ENCODE measurements around the gene HNF1B.

The HNF1B gene

DNA sequence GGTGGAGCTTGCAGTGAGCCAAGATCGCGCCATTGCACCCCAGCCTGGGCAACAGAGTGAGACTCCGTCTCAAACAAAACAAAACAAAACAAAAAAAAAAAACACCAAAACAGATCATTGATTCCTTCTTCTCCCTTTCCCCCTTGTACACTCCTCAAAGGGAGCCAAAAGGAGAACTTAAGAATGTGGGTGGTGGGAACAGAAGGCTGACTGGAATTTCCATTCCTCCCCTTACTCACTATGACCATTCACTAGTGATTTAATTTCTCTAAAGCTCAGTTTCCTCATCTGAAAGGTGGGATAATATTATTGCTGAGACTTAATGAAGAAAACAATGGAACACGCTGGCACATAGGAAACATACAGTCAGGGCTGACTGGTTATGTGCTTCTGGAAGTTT, 17.1 kb upstream of the HNF1B start:
- DNase-seq (ENCODE audit: low read depth in 4 of 4, low spot score in 1 of 4) = no peak

DNA sequence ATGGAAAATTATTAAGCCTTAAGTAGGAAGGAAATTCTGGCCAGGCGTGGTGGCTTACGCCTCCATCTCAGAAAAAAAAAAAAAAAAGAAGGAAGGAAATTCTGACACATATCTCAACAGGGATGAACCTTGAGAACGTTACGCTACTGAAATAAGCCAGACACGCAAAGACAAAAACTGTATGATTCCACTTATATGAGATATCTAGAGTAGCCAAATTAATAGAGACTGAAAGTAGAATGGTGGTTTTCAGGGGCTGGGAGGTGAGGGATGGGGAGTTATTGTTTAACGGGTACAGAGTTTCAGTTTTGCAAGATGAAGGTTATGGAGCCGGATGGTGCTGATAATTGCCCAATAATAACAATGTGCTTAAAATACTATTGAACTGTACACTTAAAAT, 16.2 kb upstream of the HNF1B start:
- no peak for DNase-seq (ENCODE audit: low read depth in 4 of 4, low spot score in 1 of 4)

DNA sequence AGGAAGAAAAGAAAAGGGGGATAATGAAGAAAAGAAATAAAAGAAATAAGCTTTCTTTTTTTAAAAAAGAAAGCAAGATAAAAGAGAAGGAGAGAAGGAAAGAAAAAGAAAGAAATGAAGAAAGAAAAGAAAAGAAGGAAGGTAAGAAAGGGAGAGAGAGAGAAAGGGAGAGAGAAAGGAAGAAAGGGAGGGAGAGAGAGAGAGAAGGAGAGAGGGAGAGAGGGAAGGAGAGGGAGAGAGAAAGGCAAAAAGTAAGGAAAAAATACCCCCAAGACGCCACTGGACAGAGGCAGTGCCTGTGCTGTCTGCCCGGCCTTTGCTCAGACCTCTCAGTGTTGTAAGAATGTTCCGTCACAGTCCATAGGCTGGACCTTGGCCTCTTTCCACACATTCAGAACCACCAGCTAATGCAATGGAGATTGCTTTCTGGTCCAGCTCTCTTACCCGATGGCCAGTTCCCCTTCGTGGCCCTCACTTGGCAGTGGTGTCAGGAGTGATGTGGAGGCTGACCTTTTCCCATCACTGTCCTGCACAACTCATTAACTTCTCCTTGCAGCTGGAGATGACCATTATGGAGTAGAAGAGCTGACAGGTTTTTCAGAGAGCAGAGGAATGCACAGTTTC, 14.3 kb upstream of the HNF1B start:
- DNase-seq (ENCODE audit: low read depth in 4 of 4, low spot score in 1 of 4) = no peak

DNA sequence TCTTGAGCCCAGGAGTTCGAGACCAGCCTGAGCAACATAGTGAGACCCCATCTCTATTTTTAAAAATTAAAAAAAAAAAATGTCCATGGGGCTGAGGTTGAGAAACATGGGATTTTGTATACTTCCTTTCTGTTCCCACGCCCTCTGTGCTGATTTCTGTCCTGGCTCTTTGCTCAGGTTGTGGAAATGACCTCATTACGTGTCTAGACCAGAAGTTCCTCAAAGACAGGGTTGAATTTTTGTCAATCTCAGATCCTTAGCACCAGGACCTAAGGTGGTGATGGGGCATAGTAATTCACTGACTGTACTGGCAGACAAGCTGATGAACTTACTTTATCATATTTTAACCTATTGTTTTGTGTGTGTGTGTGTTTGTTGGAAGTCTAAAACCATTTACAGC, 11.2 kb upstream of the HNF1B start:
- DNase-seq (ENCODE audit: low read depth in 4 of 4, low spot score in 1 of 4) = no peak

DNA sequence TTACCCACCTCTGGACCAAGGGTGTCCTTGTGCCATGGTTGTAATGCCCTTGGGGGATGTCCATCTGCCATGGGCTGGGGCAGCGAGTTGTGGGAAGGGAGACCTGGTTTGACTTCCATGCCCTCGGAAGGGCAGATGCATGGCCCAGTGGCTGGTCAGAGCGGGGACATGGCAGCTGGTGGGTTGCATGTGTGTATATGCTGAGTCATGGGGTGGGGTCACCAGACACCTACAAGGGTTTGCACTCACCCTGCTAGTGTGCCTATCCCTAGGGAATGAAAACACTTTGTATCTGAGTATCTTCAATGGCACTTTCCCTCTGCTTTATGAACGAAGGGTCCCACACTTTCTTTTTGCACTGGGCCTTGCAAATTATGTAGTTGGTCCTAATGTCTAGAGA, 10.6 kb upstream of the HNF1B start:
- DNase-seq (ENCODE audit: low read depth in 4 of 4, low spot score in 1 of 4) = no peak

DNA sequence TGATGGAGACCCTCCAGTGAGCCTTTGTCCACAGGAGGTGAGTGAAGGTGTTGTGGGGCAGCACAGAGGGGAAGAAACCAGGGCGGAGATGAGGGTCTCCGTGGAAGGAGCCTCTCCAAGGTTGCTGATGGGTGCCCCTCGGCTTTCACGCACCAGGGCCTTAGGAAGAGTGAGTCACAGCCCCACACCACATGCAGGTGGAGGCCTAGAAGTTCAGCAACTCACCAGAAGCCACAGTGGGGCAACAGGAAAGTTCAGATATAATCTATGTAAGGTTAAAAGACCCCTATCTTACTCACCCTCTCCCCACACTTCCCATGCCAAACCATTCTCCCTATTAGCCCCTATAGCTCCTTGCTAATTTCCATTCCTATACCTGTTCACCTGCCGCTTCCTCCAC, 9.5 kb upstream of the HNF1B start:
- DNase-seq (ENCODE audit: low read depth in 4 of 4, low spot score in 1 of 4) = no peak

DNA sequence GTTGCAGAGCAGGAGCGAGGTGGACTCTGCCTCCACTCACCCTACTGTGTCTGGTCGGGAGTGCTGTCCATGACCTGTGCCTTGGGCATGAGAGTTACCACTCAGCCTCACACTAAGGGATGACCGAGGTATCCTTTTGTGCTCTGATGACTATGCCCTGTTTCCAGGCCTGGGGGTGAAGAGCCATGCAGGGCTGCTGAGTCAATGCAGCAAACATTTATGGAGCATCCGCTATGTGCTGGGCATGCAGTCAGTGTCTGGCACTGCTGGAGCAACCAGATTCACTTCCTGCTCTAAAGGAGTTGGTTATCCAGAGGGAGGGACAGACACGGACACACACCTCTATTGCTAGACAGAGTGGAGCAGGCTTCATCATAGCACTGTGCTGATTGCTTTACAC, 7.6 kb upstream of the HNF1B start:
- no peak for DNase-seq (ENCODE audit: low read depth in 4 of 4, low spot score in 1 of 4)

DNA sequence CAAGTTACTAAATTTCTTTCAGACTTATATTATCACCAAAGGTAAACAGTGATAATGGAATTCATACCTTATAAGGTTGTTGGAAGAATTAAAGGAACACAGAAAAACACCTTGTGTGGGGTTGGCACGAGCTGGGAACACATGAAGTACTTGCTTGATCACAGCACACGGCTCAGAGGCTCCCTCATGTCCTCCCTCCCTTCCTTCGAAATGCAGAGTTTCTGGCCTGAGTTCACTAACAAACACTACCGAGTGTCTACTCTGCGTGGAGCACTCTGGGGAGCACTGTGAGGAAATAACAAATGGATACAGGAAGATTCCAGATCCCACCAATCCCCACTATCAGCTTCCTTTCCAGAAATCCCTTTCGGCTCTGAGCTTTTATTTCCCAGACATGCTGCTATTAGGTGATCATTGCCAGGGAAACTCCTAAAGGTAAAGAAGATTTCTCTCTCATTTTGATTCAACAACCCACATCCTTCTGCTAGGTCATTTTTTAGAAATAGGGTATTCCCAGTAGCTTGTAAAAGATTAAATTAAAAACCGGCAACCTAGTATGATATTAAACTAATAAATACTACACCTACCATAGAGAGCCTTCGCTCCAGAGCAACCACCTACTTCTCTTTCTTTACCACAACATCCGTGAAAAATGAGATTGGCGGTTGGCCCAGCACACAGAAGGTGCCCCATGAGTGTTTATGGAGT, 6.1 kb upstream of the HNF1B start:
- DNase-seq (ENCODE audit: low read depth in 4 of 4, low spot score in 1 of 4) = no peak

DNA sequence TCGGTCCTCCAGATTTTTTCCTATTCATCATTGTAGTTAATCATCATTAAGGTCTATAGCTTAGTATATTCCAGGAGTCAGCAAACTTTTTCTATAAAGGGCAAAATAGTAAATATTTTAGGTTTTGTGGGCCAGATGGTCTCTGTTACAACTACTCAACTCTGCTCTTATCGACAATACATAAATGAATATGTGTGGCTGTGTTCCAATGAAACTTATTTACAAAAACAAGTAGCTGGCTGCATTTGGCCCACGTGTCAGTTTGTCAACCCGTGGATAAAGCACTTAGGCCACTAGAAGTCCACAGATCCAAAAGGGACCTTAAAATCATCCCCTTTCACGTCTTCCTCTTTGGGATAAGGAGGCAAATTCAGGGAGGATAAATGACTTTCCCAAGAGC, 5.4 kb upstream of the HNF1B start:
- no peak for DNase-seq (ENCODE audit: low read depth in 4 of 4, low spot score in 1 of 4)

DNA sequence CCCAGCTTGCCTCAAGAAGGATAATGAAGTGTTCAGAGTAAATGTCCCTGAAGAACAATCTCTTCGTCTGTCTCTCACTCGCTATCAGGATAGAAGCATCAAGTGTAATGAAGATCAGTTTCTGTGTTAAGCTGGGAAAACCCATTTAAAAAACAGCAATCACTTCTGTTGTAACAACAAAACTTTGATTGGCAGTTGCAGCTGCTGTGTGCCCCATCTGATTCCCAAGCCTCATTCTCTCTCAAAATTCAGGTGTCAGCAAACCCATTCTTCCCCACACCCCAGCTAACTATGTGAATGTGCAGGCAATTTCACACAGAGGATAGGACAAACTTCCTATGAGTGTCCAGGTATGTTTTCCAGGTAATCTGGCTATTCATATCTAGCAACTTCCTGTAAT, 2.4 kb upstream of the HNF1B start:
- no peak for DNase-seq (ENCODE audit: low read depth in 4 of 4, low spot score in 1 of 4)

DNA sequence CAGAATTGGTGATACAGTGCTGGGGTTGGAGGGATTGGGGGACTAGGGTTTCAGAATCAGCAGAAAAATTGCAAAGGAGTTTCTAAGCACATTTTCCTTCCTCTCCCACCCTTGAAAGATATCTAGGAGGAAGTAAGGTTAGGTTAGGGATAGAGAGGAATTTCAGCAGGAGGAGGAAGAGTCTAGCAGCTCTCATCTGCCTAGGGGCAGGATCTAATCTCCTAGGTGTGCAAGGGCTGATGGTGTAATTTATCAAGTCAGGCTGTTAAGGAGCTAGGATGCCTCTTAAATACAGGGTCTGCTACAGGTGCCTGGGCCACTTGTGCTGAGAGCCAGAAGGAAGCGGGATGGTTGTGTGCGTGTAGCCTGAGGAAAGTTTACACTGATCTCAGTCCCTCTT, 1.8 kb upstream of the HNF1B start:
- no peak for DNase-seq (ENCODE audit: low read depth in 4 of 4, low spot score in 1 of 4)

DNA sequence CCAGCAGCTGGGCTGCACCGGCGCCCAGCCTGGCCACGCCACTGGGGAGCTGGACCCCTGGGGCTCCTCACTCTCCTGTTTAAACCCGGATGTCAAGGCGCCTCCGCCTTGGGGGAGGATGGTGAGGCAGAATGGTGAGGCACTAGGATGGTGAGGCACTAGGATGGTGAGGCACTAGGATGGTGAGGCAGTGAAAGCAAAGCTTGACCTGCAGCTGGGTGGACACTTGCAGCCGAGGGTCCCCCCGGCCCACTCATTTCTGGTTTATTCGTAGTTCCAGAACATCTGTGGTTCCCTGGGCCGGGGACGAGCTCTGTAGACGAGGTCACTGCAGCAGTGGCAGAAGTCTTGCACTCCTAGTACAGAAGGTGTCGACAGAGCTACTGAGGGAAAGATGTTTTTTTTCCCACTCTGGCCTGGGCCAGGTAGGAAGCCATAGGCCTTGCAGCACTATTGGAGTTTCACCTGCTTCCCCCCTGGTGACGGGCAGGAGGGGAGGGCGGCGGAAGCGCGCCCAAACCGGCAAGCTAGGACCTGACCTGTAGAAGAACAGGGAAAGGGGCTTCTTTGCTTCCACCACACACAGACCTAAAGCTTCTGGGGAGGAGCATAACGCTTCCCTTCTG, 1.1 kb upstream of the HNF1B start:
- DNase-seq (ENCODE audit: low read depth in 4 of 4, low spot score in 1 of 4) = no peak

DNA sequence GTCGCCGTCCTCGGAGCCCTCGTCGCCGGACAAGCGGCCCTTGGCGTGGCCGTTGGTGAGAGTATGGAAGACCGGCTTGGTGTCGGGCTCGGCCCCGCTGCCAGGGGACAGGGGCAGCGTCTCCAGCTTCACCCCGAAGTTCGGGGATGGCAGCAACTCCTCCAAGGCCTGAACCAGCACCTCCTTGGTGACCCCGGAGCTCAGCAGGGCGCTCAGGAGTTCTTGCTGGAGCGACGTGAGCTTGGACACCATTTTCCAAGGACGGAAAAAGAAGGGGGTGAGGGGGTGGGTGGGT, 279 bp downstream of the HNF1B start:
- DNase-seq (ENCODE audit: low read depth in 4 of 4, low spot score in 1 of 4) = no peak

DNA sequence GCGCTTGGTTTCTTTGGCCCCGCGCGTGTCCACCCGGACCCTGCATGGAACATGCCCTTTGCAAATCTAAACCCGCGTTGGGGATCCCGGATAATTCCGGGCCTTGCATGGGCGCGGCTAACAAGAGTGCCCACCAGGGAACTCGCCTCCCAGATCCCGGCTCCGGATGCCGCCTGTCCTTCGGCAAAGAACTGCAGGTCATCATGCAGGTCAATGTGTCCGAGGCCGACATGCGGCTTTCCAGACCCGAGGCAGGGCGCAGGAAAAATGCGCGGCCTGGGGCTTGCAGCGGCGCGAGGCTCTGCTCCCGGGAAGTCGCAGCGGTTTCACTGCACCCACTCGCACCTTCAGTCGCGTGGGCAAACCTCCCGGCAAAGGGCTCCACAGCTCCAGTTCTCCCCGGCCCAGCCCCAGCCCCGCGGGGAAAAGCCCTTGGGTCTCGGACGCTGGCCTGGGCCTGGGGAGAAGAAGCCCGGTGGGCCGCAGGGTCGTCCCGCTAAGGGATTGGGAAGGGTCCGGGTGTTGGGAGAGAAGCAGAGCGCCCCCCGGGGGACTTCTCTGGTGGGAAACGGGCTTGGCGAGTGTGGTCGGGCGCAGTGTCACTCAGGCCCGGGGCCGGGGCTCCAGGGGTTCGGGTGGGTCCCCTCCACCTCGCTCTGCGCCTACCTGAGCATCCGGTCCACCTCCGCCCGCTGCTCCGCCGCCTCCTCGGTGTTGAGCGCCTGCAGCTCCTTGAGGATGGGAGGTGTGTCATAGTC, 805 bp downstream of the HNF1B start:
- DNase-seq (ENCODE audit: low read depth in 4 of 4, low spot score in 1 of 4) = no peak

DNA sequence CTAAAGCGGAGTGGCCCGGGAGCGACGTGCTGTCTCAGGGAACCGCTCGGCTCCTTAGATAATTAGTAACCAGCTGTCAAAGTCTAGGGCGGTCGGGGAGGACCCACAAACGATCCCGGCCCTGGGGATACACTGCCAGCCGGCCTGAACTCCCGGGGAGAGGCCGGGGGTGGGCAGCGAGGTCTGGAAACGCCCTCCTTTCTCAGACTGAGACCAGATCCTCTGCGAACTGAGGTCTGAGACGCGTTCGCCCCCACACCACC, 1.3 kb downstream of the HNF1B start:
- no peak for DNase-seq (ENCODE audit: low read depth in 4 of 4, low spot score in 1 of 4)

DNA sequence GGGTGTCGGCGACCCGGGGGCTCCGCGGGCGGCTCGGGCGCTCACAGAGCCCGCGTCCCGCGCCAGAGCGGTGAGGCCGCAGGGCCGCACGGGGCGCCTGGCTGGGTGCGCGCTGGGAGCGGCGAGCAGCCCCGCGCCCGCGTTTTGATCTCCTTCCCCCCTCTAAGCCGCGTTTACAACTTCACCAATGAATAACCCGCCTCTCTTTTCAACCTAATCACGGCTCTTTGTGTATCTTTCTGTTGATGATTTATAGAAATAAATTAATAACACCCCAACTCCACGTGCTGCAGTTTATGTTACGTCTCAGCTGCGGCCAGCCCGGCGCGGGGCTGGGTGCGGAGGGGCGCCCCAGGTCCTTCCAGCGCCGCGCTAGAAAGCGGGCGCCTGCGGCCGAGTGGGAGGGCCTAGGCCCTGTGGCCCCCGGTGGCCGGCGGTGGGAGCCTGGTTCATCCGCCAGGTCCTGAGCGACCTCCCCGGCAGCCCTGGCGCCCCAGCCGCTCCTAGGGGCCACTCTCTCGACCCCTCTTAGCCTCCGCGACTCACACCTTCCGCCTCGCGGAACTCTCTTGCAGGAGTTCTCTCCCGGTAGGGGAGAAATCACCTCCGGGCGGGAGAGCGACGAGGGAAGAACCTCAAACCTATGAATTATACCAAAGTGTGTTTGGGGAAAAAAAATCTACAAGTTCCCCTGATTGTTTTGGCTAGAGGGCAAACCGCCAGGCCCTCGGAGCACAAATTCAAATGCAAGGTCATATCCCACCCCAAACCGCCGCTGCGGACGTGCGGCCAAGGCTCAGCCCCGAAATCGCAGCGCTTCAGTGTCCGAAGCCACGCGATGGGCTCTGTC, 1.9 kb downstream of the HNF1B start:
- no peak for DNase-seq (ENCODE audit: low read depth in 4 of 4, low spot score in 1 of 4)

DNA sequence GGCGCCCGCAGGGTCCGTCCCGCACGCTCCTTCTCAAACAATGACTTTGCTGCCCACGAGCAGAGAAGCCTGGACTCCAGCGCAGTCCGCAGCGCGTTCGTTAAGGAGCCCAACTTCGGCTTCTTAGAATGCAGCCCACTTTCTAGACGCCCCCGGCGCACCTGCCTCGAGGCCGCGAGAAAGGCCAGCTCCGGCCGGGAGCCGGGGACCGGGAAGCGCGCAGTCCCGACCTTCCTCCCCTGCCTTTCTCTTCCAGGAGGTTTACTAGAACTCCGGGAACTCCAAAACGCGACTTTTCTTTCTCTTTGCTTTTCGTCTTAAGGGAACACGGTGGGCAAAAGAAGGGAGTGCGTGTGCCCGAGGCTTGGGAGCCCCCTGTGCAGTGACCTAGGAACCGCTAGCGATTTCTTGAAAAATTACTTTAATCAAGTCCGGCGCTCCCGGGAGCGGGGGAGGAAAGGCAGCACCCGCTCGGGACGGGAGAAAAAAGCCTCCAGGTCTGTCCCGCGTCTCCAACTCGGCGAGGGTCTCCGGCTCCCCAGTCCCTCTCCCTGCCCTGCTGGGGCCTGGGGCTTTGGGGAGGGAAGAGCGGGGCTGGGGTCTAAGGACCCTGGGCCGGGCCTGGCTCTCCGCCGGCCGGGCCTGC, 2.6 kb downstream of the HNF1B start:
- DNase-seq (ENCODE audit: low read depth in 4 of 4, low spot score in 1 of 4) = no peak

DNA sequence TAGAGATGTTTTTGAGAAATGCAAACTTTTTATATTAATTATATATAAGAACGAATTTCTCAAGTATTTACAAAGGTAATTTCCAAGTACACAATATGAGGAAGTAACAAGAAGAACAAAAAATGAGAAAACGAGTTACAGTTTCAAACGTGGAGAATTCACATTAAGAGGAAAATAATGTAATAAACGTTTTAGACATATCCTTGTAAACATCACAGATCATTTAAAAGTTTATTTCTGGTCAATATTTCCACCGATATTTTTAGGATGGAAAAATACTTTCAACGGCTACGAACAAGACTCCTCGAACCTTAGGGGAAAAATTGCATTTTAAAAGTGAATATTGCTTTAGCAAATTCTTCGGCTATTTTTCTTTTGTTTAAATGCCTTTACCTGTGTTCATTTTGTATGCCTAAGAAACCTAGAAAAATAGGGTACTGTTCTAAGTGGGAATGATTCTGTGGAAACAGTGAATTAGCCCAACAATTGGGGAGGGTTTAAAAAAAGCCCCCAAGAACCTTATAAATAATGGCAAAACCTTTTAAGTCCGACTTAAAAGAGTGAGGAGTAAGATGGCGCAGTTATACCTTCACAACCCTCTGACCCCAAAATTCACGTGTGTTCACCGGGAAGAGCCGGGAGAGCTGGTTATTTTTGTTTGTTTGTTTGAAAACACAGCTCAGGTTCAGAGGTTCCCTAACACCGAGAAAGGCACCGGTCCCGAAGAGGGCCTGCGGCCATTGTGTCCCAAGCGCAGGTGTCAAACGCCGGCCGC, 3.3 kb downstream of the HNF1B start:
- no peak for DNase-seq (ENCODE audit: low read depth in 4 of 4, low spot score in 1 of 4)

DNA sequence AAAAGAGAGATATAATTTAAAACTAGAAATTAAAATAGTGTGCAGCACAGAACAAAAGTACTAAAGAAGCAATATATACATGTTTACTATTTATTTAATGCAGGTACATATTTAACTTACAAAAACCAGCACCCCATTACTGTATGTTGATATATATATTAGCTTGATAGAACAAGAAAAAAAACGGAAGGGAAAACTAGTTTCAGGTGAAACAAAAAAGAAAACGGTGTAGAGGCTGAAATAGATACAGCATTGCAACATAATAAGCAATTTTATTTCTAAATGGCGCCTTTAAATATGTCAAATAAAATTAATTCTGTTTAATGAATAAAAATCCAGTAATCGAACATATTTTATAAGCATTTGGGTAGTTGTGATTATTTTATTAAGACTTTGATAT, 3.9 kb downstream of the HNF1B start:
- DNase-seq (ENCODE audit: low read depth in 4 of 4, low spot score in 1 of 4) = no peak

DNA sequence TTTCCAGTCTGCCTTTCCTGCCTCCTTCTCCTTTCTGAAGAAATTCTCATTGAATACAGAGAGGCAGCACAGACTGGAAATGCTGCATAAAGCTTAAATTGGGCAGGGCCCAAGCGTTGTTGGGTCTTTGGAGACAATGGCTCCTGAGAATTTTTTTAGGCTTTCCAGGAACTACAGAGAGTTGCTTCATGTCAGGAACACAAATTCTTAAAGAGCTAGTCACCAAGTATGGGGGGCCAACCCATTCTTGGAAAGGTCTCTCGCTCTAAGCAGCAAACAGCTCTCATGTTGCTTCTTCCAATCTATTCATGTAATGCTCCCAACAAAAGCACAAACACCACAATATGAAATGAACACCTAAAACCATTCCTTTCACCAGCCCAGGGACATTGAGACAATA, 6.9 kb downstream of the HNF1B start:
- no peak for DNase-seq (ENCODE audit: low read depth in 4 of 4, low spot score in 1 of 4)

Measured in stimulated activated CD4-positive, alpha-beta T cell treated with anti-CD3 and anti-CD28 coated beads, Interleukin-1b, Interleukin-23, amount 100 ng/mL, for 24 hours (primary cell).